Stimulated activated CD4-positive, alpha-beta T cell treated with anti-CD3 and anti-CD28 coated beads, Interleukin-15, amount 100 ng/mL, for 1 hour (primary cell): ENCODE data around the gene ADNP.

Experiments used
- DNase-seq, 2 donors: peaks; one replicate each; pipeline ENCODE4 v3.0.0-alpha.2; 2020; ENCODE audit warnings: low read depth in 1 of 2, low spot score in 1 of 2

Gene ADNP

GRCh38 chr20:50932691-50933280 lies 1.5 kb upstream of the ADNP start:
- no peak for DNase-seq

- no peak for DNase-seq
Measured at GRCh38 chr20:50932016-50932485, 814 bp upstream of the ADNP start.

- DNase-seq = no peak
Measured at GRCh38 chr20:50930976-50931305, 296 bp downstream of the ADNP start.

GRCh38 chr20:50930139-50930975 lies 880 bp downstream of the ADNP start:
- DNase-seq = peak in 1 of 2 donors; percentile 6

- peak; percentile 69 to 83 for DNase-seq
Measured at GRCh38 chr20:50929299-50930138, 1.7 kb downstream of the ADNP start.

- DNase-seq = no peak
Measured at GRCh38 chr20:50928469-50928868, 2.8 kb downstream of the ADNP start.

- DNase-seq = no peak
Measured at GRCh38 chr20:50926530-50926929, 4.7 kb downstream of the ADNP start.

GRCh38 chr20:50924261-50924920 lies 6.8 kb downstream of the ADNP start:
- no peak for DNase-seq

GRCh38 chr20:50921803-50922501 lies 9.3 kb downstream of the ADNP start:
- no peak for DNase-seq

GRCh38 chr20:50920997-50921396 lies 10.2 kb downstream of the ADNP start:
- DNase-seq = no peak

- no peak for DNase-seq
Measured at GRCh38 chr20:50919567-50919966, 11.7 kb downstream of the ADNP start.

- DNase-seq = no peak
Measured at GRCh38 chr20:50918403-50918802, 12.8 kb downstream of the ADNP start.

- no peak for DNase-seq
Measured at GRCh38 chr20:50916934-50917333, 14.3 kb downstream of the ADNP start.

GRCh38 chr20:50916257-50916656 lies 15.0 kb downstream of the ADNP start:
- no peak for DNase-seq

GRCh38 chr20:50915424-50915823 lies 15.8 kb downstream of the ADNP start:
- no peak for DNase-seq

- no peak for DNase-seq
Measured at GRCh38 chr20:50913690-50914375, 17.4 kb downstream of the ADNP start.

- no peak for DNase-seq
Measured at GRCh38 chr20:50911716-50912115, 19.5 kb downstream of the ADNP start.

GRCh38 chr20:50911030-50911429 lies 20.2 kb downstream of the ADNP start:
- no peak for DNase-seq

GRCh38 chr20:50909413-50909812 lies 21.8 kb downstream of the ADNP start:
- DNase-seq = no peak

- no peak for DNase-seq
Measured at GRCh38 chr20:50904067-50904570, 27.1 kb downstream of the ADNP start.
